Stimulated activated CD8-positive, alpha-beta memory T cell treated with anti-CD3 and anti-CD28 coated beads, Interleukin-15, amount 100 ng/mL, for 1 hour (primary cell): ENCODE results near the gene ZC2HC1C.
"Not testable (repeated sequence)": the region's sequence is repeated elsewhere in the genome, so short reads cannot be mapped to it uniquely, and the experiment has no call there.

Source experiments
- DNase-seq: peaks from one replicate; pipeline ENCODE4 v3.0.0-alpha.2; 2020; ENCODE audit warnings: low read depth

Gene ZC2HC1C

DNA sequence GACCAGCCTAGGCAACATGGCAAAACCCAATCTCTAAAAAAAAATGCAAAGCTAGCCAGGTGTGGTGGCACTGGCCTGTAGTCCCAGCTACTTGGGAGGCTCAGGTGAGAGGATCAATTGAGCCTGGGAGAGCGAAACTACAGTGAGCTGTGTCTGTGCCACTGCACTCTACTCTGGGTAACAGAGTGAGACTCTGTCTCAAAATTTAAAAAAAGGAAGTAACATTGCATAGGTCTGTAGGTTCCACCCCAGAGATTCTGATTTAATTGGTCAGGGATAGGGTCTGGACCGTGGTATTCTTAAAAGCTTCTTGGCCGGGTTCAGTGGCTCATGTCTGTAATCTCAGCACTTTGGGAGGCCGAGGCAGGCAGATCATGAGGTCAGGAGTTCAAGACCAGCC, 26.2 kb downstream of the ZC2HC1C start:
- DNase-seq: no peak

DNA sequence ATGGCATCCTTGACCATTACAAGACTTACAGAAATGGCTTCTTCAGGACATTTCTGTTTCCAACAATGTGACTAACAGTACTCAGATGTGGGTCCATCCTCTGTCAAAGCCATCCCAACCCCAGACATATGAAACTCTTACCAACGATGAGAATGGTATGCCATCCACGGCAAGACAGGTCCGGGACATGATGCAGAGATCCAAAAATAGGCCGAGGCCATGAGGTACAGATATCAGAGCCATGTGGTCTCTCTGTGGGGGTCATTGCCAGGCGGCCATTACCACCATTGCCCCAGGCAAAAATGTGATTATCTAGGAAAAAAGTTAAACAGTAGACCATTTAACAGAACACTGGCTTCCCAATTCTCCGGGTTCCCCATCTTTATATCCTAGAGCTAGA, 27.5 kb downstream of the ZC2HC1C start:
- no peak for DNase-seq

DNA sequence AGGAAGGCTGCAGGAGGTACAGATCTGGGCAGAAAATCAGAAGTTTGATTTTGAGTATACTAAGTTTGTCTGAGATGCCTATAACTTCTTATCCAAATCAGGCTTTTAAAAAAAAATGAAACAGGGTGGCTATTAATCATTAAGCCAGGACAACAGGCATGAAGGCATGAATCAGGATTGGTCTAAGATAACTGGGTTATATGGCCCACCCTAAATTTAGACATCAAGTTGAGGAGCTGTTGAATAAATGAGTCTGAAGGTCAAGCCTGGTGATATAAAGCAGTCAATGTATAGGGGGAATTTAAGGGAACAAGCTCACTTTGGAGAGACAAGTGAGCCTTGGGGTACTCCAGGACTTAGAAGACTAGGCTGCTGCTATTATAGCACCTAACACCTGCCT, 28.8 kb downstream of the ZC2HC1C start:
- no peak for DNase-seq

DNA sequence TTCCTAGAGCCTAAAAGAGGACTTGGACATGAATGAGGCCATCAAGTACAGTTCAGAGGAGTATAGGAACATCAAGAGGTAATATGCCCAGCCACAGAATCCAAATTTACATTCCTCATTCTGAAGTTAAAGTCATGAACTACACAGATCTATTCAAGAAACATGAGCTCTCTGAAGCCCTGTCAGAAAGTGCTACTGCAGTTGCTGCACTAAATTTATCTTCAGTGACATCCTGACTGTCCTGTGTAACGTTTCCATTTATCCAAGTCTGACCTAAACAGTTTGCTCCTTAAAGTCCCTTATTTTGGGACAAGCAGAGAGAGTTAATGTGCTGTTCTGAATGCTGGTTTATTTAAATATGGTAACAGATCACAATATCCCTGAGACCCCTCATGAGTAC, 29.2 kb downstream of the ZC2HC1C start:
- no peak for DNase-seq

DNA sequence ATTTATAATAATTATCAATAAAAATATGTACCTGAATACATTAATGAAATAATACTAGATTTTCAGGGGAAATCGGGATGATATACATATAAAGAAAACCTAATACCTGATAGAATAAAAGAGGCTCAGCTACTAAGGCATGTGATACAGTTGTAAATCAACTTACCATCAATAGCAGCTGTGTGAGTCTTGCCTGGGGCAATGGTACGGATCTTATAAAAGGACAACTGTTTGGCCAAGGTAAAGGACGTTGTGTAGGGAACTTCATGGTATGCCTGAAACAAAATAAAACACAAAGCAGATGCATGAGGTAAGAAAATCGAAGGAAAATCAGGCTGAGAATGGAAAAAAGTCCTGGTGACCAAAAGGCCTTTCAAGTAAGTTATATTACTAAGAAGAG, 32.0 kb downstream of the ZC2HC1C start:
- no peak for DNase-seq

DNA sequence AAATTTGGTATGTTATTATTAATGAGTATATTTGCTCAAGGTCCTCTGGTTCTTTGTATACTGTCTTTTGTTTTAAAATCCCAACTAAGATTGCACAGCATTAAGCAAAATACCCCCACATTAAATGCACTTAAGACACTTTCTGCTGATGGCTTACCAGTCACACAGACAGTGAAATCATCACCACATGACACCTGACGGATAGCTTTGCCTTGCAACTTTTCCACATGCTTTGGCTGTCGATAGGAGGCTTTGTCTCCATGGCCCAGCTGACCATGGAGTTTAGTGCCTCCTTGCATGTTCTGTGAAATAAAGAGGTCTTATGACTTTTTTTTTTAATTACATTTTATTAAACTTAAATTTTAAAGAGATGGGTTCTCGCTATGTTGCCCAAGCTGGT, 37.7 kb downstream of the ZC2HC1C start:
- no peak for DNase-seq

DNA sequence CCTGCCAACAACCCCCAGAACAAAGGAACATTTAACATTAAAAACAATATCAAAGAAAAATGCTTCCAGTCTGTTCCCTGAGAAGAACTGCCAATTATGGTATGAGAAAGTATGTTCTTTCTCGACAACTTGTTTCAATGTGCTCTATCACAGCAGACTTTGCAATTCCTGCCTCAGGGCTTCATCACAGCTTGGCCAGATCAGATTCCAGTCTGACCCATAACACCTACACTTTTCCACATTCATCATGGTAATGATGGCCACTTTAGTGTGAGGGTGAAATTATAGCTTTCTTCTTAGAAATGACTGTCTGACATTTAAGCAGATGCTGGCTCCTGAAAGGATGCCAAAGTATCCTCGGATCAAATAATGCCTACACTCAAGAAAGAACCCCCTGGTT, 40.4 kb downstream of the ZC2HC1C start:
- DNase-seq: no peak

DNA sequence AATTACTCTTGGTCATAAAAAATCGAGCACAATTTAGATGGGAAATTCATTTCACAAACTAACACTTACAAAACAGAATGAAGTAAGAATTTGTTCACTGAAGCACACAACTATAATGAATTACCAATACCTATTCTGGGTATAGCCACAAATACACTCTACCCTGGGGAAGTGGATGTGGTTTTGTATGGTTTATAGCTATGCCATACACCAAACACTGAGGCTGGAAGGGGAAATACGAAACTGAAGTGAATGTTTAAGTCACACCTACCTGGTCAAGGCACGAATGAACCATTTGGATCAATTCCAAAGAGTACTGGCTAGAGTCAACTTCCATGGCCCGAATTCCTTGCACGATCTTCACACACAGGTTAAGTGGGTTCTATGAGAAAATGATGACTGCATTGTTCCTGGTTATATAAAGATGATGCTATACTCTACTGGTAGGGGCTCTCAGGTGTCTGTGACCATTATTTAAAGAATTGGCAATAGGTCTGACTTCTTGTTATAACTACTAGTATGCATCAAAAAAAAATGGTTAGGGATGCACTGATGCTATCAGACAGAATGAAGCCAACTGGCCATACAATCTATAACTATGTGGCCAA, 44.6 kb downstream of the ZC2HC1C start:
- DNase-seq: no peak

DNA sequence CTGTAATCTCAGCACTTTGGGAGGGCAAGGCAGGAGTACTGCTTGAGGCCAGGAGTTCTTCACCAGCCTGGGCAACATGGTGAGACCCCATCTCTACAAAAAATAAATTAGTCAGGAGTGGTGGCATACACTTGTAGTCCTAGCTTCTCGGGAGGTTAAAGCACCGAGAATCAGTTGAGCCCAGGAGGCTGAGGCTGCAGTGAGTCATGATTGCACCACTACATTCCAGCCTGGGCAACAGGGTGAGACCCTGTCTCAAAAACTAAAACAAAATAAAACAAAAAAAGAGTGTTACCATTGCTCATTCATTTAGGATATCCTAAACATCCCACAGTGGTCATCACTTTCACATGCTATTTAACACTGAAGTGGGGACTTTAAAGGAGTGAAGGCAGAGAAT, 49.6 kb downstream of the ZC2HC1C start:
- DNase-seq: no peak

DNA sequence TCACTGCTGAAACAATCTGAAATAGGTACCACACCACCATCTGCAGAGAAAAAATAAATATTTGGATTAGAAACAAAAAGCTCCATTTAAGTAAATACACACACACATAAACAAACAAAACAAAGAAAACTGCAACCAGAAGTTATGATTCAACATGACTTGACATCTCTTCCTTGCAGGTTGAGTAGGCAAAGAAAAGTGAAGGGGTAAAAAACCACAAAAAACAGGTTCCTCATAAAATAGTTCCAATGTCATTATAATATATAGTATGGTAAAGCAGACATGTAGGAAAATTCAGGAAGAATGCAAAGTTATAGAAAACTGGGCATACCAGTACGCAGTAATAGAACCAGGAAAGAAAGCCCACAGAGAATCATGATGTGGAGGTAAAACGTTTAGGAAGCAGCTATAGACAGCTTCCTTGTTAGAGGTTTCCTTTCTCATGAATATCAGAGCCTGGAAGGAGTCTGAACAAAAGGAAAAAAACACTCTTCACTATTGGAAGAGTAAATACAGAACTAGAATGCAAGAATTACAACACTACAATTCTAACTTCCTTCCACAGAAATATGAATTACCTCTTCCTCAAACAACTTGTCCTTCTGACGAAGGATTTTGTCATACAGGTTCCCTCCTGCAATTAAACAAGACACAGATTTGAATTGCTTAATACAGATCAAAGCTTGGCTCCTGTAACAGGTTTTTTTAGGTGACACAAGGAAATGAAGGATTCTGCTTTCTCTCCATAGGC, 51.3 kb downstream of the ZC2HC1C start:
- no peak for DNase-seq

DNA sequence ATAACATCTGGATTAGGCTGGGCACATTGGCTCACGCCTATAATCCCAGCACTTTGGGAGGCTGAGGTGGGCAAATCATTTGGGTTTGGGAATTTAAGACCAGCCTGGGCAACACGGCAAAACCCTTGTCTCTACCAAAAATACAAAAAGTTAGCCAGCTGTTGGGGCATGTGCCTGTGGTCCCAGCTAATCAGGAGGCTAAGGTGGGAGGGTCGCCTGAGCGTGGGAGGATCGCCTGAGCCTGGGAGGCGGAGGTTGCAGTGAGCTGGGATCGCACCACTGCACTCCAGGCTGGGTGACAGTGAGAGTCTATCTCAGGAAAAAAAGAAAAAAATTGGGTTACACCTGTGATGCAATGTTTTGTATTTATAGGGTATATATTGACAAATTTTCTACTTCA, 52.1 kb downstream of the ZC2HC1C start:
- DNase-seq: no peak

DNA sequence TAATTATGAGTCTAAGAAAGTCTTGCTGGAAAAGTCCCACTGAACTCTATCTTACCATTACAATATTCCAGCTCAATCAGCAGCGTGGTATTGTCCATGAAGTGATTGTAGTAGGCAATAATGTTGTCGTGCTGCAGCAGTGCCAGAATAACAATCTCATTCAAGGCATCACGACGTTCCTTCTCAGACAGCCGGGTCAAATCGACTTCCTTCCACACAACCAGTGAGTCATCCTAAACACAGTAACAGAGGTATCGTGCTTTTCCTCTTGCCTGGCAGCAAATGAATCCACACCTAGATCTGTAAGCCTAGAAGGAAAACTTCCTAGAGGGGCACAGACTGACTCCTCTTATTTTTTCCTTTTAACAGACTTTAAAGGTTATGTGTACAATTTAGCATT, 54.5 kb downstream of the ZC2HC1C start:
- no peak for DNase-seq

DNA sequence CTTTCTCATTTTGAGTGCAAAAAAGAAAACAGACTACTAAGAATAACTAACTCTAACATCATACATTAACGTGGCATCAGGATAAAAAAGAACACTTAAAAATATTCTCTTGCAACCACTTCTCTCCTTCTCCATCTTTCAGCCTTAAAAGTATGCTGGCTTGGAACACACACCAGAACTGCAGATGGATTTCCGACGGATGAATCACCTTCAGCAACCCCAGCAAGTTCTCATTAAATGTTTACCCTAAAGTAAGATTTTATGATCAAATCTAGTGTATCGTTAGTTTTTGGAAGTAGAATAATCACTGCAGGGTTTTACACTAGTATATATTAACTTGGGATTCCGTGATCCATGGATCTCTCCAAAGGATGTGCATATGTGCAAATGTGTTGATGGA, 56.2 kb downstream of the ZC2HC1C start:
- DNase-seq: no peak

DNA sequence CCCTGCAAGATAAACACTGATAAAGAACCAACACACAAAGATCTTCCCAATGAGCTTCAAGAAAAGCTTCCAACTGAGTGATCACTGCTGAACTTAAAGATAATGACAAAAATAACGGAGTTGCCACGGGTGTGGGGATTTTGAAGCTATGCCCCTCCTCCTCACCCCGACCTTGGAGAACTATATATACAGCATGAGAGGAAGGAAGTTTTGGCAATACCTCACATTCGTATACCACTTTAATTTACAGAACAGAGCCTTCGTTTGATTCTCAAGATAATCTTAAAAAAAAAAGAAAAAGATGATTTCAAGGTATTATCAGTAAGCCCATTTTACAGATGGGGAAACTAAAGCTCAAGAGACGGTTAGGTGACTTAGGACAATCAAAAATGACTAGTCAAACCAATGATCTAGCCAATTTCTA, 56.7 kb downstream of the ZC2HC1C start:
- DNase-seq: no peak

DNA sequence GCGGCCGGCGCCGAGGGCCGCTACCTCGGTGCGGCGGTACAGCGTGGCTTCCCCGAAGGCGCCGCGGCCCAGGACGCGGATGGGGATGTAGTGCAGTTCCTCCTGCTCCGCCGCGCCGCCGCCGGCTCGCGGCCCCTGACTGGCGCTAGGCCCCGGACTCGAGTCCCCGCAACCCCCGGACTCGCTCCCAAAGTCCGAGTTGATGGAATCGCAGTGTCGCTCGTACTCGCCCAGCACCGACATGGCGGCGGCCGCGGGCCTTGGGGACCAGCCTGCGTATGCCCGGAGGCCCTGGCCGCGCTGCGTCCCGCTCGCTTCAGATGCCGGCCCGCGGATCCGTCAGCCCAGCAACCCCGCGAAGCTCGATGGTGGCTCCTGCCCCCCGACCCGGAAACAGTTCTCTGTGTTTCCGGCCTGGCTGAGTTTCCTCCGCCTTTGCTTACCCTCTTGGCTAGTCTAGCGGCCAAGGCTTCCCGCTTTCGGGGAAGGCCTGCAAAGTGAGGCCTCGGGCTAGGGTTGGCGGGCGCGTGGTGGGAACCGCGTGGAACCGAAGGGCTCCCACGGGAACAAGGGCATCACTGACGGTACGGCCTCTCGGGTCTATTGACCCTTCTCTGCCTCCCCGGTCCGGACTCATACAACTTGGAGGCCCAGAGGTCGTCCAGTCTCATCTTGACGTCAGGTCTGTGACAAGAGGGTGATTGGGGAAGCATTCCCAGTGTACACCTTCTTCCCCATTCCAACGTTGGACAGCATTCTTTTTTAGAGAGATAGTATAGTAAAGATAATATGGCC, 57.4 kb downstream of the ZC2HC1C start, which contains the start of gene NEK9:
TSS of gene NEK9 (minus strand) at position 370 of the 795 bp plus-strand sequence. CDS start at position 243, 127 bp downstream.
- DNase-seq: peak; percentile 77

DNA sequence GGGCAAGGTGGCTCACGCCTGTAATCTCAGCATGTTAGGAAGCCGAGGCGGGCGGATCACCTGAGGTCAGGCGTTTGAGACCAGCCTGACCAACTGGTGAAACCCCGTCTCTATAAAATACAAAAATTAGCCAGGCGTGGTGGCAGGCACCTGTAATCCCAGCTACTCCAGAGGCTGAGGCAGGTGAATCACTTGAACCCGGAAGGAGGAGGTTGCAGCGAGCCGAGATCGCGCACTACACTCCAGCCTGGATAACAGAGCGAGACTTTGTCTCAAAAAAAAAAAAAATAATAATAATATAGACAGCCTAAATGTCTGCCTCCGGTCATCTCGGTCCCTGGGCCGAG, 58.0 kb downstream of the ZC2HC1C start:
- DNase-seq: not testable (repeated sequence)

DNA sequence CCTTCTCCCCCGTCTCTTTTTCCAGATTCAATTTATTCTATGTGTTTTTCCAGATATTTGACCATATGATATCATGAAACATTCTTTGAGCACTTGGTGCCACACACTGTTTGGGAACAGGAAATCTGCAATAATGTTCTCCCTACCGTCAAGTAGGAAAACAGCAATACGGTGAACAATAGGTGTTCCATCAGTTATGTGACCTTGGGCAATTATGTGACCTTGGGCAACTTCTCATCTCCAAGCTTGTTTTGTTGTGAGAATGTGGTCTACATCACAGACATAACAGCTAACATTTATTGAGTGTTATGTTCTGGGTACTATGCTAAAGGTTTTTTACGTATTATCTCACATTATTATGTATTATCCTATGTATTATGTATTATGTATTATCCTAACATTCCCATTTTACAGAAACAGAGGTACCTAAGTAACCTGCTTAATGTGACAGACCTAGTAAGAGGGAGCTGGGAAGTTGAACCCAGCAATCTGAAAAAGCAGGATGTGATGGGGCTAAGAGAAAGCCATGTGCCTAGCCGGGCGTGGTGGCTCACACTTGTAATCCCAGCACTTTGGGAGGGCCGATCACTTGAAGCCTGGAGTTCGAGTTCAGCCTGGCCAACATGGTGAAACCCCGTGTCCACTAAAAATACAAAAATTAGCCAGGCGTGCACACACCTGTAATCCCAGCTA, 58.6 kb downstream of the ZC2HC1C start:
- DNase-seq: no peak

DNA sequence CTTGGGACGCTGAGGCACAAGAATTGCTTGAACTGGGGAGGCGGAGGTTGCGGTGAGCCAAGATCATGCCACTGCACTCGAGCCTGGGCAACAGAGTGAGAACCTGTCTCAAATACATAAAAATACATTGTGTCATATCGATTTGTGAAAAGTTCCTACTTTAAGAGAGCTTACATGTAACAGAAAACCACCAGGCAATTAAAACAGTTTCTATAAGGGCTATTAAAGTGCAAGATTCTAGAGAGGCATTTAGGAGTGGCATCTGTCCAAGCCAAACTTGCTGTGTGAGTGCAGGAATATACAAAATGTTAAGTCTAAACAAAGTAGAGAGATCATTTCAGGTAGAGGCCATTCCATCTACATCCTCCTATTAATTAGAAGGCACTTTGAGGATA, 59.2 kb downstream of the ZC2HC1C start:
- no peak for DNase-seq
